Measurements from ENCODE around the gene SNRPA1.

SNRPA1 gene

DNA sequence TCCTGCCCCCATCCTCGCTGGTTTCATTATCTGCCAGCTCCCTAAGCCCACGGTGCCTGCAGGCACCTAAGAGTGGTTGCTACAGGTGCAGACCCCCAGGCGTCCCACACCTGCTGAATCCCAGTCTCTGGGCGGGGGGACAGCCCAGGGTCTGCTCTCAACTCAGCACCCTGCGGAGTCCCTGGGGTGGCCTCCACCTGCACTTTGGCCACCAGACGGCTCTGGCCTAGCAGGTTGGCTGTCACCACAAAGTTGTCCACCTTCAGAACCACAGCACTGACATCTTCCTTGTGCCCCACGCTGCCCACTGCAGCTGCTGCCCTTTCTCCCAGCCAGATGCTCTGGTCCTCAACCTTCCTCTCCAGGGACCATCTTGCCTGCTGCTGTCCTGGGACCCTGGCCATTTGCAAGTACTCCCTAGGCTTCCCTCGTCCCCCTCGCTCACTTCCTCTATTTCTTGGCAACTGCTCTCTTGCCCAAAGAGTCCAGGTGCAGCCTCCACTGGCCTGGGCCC is 34.9 kb upstream of the SNRPA1 start:
- no peak overlapping the region for H3K4me3 ChIP-seq (ENCODE audit: low read depth, low read length)
- TF ChIP-seq, protein P1, sequence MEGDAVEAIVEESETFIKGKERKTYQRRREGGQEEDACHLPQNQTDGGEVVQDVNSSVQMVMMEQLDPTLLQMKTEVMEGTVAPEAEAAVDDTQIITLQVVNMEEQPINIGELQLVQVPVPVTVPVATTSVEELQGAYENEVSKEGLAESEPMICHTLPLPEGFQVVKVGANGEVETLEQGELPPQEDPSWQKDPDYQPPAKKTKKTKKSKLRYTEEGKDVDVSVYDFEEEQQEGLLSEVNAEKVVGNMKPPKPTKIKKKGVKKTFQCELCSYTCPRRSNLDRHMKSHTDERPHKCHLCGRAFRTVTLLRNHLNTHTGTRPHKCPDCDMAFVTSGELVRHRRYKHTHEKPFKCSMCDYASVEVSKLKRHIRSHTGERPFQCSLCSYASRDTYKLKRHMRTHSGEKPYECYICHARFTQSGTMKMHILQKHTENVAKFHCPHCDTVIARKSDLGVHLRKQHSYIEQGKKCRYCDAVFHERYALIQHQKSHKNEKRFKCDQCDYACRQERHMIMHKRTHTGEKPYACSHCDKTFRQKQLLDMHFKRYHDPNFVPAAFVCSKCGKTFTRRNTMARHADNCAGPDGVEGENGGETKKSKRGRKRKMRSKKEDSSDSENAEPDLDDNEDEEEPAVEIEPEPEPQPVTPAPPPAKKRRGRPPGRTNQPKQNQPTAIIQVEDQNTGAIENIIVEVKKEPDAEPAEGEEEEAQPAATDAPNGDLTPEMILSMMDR (IDR thresholded peaks at IDR 0.05; ENCODE audit: low read depth, low read length): no peak
- DNase-seq (ENCODE audit: low read depth, low spot score): no peak
- in situ Hi-C loops (cut with HindIII; ENCODE audit: low sequenced_read_pairs): no loop called here

DNA sequence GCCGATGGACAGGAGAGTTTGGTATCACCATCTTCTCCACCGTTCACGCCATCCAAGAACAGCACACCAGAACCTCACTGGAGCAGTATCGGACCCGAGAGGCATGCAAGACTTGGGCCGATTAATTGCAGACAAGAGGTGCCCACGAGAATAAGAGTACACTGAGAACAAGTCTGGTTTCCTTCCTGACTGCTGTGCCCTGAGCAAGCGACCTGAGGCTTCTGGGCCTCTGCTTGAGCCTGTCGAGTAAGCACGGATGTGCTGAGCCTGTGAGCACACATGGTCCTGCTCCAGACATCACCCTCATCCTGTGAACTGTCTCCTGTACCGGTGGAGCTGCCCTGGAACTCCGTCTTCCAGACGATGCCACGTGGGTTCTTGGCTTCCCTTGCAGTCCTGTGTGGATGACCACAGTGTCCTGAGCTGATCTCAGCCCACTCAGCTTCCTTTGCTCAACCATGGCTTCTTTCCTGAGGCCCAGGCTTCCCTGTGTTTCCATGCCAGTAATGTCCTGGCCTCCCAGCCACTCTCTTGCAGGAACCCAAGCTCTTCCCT is 34.3 kb upstream of the SNRPA1 start:
- TF ChIP-seq, protein P1 (IDR thresholded peaks at IDR 0.05; ENCODE audit: low read depth, low read length): no peak
- H3K4me3 ChIP-seq (ENCODE audit: low read depth, low read length): no peak overlapping the region
- in situ Hi-C loops (cut with HindIII; ENCODE audit: low sequenced_read_pairs): no loop called here
- no peak for DNase-seq (ENCODE audit: low read depth, low spot score)

DNA sequence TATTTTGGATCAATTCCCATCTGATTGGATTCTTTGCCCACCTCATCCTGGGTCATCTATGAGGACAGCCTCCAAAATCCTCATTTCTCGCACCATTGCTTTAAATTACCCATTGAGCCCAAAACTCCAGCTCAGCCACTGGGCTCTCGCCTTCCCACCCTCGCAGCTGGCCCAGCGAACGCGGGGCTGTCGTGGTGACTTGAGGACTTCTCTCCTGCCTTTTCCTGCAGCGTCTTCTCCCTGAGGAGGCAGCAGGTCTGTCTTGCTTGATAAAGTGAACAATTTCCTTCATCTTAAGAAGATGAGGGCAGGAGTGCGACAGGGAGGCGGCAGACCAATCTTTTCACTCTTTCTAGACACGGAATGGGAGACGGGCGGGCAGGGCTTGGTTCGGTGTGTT is 33.0 kb upstream of the SNRPA1 start:
- in situ Hi-C loops (cut with HindIII; ENCODE audit: low sequenced_read_pairs): no loop called here
- H3K4me3 ChIP-seq (ENCODE audit: low read depth, low read length): no peak overlapping the region
- TF ChIP-seq, protein P1 (IDR thresholded peaks at IDR 0.05; ENCODE audit: low read depth, low read length): no peak
- no peak for DNase-seq (ENCODE audit: low read depth, low spot score)

DNA sequence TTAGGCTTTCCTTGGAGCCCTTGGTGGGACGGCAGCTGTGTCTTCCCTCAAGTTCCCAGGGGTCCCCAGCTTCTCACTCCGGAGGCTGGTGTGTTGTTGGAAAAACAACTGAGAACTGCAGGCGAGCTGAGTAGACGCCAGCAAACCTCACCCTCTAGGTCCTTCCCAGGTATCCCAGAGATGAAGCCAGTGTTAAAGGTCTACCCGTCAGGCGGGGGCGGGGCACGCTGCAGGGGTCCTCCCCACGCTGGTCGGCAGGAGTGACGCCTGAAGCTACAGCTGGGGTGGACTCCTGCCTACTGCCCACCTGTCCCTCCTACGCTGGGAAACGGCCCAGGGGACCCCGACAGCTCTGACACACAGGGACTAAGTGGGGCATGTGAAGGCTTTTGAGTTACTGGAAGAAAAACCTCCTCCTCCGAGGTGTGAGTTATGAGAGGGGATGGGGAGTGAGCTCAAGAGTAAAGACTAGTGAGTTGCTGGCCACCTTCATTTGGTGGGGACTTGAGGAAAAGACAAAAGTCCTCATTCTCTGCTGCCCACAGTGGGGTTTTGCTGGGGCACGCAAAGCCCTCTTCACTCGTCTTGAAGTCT is 32.2 kb upstream of the SNRPA1 start:
- no peak for DNase-seq (ENCODE audit: low read depth, low spot score)
- in situ Hi-C loops (cut with HindIII; ENCODE audit: low sequenced_read_pairs): no loop called here
- TF ChIP-seq, protein P1 (IDR thresholded peaks at IDR 0.05; ENCODE audit: low read depth, low read length): no peak
- no peak overlapping the region for H3K4me3 ChIP-seq (ENCODE audit: low read depth, low read length)

DNA sequence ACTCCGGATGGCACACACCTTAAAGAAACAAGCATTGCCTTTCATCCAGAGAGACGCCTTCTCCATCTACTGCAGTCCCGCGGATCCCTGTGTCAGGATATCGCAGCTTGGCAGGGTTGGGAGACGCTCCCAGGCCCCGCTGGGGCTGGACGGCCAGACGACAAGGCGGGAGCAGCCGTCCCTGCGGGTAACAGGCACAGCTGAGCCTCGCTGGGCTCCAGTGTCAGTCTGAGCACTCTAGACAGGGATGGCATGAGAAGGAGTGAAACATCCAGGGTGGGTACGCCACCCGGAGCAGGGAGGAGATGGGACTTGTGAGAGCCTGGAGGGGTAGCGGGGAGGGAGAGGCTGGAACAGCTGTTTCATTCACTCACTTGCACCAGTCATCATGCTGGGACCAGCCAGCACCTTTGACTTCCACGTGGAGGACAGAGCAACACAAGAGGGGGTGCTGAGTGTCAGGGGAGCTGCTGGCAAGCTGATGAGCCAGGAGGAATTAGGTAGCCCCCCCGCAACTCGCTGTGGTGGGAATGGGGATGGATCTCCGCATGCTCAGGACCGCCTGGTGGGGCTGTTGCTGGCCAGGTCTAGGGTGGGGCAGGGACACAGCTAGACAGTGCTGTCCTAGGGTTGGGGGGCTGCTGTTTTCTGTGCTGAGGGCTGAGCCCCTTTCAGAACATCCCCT is 31.6 kb upstream of the SNRPA1 start:
- no peak for DNase-seq (ENCODE audit: low read depth, low spot score)
- no peak overlapping the region for H3K4me3 ChIP-seq (ENCODE audit: low read depth, low read length)
- TF ChIP-seq, protein P1 (IDR thresholded peaks at IDR 0.05; ENCODE audit: low read depth, low read length): no peak
- in situ Hi-C loops (cut with HindIII; ENCODE audit: low sequenced_read_pairs): no loop called here

DNA sequence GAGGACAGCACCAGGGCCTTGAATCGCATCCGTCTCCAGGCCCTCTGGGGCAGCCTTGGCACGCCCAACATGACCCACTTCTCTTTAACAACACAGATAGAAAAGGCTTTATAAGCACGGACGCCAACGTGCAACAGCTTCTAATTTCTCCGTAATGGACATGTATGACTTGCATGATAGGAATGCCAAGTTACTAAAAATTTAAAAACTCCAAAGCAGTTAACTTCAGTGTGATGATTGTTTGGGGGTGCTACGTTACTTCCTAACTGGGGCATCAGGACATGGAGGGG is 30.9 kb upstream of the SNRPA1 start:
- TF ChIP-seq, protein P1 (IDR thresholded peaks at IDR 0.05; ENCODE audit: low read depth, low read length): no peak
- in situ Hi-C loops (cut with HindIII; ENCODE audit: low sequenced_read_pairs): no loop called here
- H3K4me3 ChIP-seq (ENCODE audit: low read depth, low read length): no peak overlapping the region
- no peak for DNase-seq (ENCODE audit: low read depth, low spot score)

Data from astrocyte of the spinal cord (primary cell).